Hematopoietic multipotent progenitor cell (in vitro differentiated cells): ENCODE data around the gene TYROBP. TPM values are rescaled to one million over a fixed set of nuclear protein-coding genes. Genes with fewer than 3 reads are reported as not detected.

ENCODE experiments used
- small RNA-seq: library from RNA; depleted of rRNA; stranded (forward); fragments of <200 nt; gene quantifications from one replicate; pipeline ENCODE3, GENCODE V24; 2012
- total RNA-seq: library from RNA; depleted of rRNA; stranded (reverse); fragments of >200 nt; gene quantifications from one replicate; pipeline ENCODE4 v1.2.3, GENCODE V29; 2012

TYROBP gene
- total RNA-seq, 1 donor, result 25.0 TPM

Small RNAs within 50 kb of the gene (small RNA-seq; reads per million reads assigned to genes)
- gene AF038458.1, result not detected
- not detected for gene RN7SL402P

Other genes with a start within 250 kb of the TYROBP start
- gene UPK1A, start 241.8 kb downstream of the TYROBP start, total RNA-seq, result not detected
- under 0.01 TPM for gene ZBTB32, start 203.7 kb downstream of the TYROBP start, total RNA-seq
- 28.8 TPM for gene KMT2B, start 190.3 kb downstream of the TYROBP start, total RNA-seq
- gene IGFLR1, start 165.8 kb downstream of the TYROBP start, total RNA-seq, result 18.9 TPM
- 12.1 TPM for gene U2AF1L4, start 162.9 kb downstream of the TYROBP start, total RNA-seq
- 14.3 TPM for gene PSENEN, start 162.6 kb downstream of the TYROBP start, total RNA-seq
- gene LIN37, start 159.7 kb downstream of the TYROBP start, total RNA-seq, result 11.6 TPM
- 0.27 TPM for gene HSPB6, start 151.3 kb downstream of the TYROBP start, total RNA-seq
- gene PROSER3, start 150.1 kb downstream of the TYROBP start, total RNA-seq, result 13.5 TPM
- gene ARHGAP33, start 132.7 kb downstream of the TYROBP start, total RNA-seq, result 37.2 TPM
- gene PRODH2, start 95.5 kb downstream of the TYROBP start, total RNA-seq, result not detected
- not detected for gene NPHS1, start 55.8 kb downstream of the TYROBP start, total RNA-seq
- not detected for gene KIRREL2, start 51.4 kb downstream of the TYROBP start, total RNA-seq
- gene APLP1, start 39.7 kb downstream of the TYROBP start, total RNA-seq, result not detected
- 50.1 TPM for gene NFKBID, start 7.8 kb downstream of the TYROBP start, total RNA-seq
- gene HCST, start 5.8 kb downstream of the TYROBP start, total RNA-seq, result 63.3 TPM
- gene LRFN3, start 28.1 kb upstream of the TYROBP start, total RNA-seq, result 2.4 TPM
- gene SDHAF1, start 86.9 kb upstream of the TYROBP start, total RNA-seq, result 34.7 TPM
- gene SYNE4, start 100.5 kb upstream of the TYROBP start, total RNA-seq, result under 0.01 TPM
- gene ALKBH6, start 105.9 kb upstream of the TYROBP start, total RNA-seq, result 13.7 TPM
- 13.7 TPM for gene CLIP3, start 124.6 kb upstream of the TYROBP start, total RNA-seq
- gene THAP8, start 146.0 kb upstream of the TYROBP start, total RNA-seq, result 8.3 TPM
- gene WDR62, start 146.6 kb upstream of the TYROBP start, total RNA-seq, result 5.9 TPM
- not detected for gene OVOL3, start 202.8 kb upstream of the TYROBP start, total RNA-seq
- 47.4 TPM for gene POLR2I, start 206.6 kb upstream of the TYROBP start, total RNA-seq
- 198 TPM for gene TBCB, start 207.2 kb upstream of the TYROBP start, total RNA-seq
- 573 TPM for gene CAPNS1, start 231.8 kb upstream of the TYROBP start, total RNA-seq
- not detected for gene COX7A1, start 244.2 kb upstream of the TYROBP start, total RNA-seq